ENCODE data around the gene PDCL2.
"Not testable (repeated sequence)": the region's sequence is repeated elsewhere in the genome, so short reads cannot be mapped to it uniquely, and the experiment has no call there.

Gene PDCL2, protein sequence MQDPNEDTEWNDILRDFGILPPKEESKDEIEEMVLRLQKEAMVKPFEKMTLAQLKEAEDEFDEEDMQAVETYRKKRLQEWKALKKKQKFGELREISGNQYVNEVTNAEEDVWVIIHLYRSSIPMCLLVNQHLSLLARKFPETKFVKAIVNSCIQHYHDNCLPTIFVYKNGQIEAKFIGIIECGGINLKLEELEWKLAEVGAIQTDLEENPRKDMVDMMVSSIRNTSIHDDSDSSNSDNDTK

DNA sequence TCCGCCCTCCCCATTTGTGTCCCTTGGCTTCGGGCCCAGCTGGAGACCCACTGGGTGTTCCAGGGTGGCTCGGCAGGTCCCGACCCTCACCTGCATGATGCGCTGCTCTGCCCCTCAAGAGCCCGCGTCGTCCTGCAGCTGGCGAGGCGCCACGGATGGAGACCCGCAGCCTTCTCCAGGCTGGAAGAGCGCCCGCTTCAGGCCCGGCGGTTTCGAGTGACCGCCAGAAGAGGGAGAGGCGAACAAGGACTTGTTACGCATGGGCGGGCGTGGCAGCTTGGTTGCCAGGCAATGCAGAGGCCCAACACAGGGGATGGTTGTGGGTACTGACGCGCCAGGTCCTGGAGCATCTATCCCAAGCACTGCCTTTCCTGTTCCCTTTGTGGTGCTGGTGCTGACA, at the start of gene PDCL2:
Gene PDCL2 (minus strand): TSS at position 232 of the 400 bp plus-strand sequence. CDS start 136 bp downstream, at position 96.
- no peak for DNase-seq

DNA sequence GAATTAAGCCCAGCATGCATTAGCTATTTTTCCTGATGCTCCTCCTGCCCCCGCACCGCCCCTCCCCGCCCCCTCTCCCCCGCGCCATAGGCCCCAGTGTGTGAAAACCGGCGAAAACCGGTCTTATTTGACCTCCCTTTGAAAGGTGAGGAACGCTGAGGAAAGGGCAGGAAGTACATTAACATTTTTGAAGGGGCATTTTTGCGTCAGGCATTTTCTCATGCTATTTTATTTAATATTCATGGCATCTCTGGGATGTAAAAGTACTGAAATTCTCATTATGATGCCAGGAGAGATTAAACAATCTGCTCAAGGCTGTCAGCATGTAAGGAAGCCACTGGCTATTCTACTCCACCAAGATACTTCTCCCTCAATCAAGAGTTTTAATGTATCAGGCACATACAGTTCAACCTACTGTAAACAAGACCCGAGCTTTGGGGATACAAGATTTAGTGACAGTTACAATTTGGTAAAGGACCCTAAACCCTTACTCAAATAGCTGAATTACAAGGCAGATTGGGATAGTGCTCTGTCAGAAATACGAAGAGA, 45.3 kb upstream of the PDCL2 start:
- DNase-seq = no peak

DNA sequence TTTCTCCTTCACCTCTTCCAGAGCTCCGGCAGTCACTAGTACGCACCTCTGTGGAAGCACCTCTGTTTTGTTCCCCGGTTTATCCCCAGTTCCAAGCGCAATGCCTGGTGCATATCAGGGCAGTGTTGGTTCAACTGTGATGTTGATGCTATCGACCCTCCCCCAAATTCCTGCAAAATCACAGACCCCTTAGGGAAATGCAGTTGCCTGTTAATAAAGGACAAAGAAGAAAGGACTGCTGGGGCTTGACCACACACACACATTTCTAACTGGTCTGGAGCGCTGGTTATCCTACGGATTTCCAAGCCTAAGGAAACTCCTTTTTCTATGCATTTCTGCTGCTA, 44.6 kb upstream of the PDCL2 start:
- no peak for DNase-seq

DNA sequence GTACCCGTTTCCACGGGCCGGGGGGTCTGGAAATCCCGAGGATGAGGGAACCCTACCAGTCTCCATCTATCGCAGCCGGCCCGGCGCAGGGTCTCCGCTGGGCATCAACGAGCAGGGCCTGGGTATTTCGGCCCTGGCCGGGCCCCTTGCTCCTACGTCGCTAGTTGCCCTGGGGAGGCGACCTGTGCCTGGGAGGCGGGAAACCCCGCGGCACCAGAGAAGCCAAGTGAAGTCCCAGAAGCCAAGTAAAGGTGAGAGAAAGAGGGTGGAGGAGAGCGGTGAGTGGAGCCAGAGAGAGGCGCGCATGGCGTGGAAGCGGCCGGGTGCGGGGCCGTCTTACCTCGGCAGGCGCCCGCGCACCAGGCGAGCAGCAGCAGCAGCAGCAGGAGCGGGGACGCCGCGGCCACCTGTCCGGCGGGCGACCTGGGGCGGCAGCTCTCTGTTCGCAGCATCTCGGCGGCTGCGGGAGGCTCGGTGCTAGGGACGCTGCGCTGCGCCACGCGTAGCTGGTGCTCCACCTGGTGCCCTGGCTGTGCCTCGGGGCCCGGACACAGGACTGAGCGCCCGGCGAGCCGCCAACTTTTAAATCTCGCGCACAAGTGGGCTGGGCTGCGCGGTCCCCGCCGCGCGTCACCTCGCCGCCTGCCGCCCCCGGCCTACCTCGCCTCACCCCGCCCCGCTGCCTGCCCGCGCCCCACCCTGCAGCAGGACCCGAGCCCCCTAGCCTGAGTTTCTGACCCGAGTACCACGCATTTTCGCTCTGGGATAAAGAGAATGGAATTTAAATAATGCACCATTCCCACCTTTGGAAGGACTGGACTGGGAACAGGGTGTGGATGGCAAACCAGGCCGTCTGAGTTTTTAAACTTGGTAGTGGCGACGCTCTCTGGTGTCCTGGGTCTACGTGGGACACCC, 44.0 kb upstream of the PDCL2 start, which contains the start of gene NMU:
Gene NMU (minus strand): TSS at position 558 of the 915 bp plus-strand sequence. CDS start 106 bp downstream, at position 452.
- DNase-seq = no peak

DNA sequence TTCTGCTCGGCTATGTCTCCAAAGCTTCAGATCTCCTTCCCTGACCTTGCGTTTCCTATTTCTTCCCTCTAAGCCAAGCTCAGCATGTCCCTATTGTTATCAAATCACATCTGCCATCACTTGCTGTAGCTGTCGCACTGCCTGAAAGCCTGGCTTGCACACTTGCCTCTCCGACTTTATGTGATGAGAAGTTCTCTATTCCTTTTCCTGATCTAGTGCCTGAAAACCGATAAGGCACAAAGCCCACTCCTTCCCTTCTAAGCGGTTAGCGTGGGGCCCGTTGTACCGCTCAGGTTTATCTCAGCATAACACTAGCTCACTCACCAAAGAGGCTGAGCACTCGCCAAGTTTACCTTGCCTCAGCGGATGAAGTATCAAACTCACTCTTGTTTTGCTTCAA, 43.2 kb upstream of the PDCL2 start:
- no peak for DNase-seq

DNA sequence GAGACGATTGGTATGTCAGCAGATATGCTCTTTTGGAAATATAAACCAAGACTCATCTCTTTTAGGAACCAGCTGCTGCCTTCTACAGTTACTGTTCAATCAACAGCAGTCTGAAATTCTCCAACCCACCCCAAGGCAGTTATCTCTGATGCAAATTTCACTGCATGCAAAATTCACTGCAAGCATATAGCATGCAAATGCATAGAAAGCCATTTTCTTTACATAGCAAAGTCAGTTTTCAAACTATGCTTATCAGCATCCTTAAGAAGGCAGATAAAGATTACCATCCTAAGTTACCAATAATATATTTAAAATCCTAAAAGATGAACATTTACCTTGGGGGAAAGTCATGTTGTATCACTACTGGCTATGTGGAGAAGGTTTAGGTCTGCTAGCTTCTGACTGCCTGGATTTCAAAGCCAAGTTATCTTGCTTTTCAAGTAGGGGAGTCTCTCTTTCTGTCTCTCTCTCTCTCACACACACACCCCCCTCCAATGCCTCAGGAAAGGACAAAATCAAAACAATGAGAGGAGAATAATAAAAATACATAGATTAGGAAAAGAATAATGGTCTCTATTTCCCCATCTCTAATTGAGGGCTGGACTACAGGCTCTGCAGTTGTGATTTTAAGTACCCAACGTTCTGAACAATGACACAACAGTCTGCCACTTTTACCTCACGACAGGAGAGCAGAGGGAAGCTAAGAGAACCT, 42.5 kb upstream of the PDCL2 start:
- DNase-seq = no peak

DNA sequence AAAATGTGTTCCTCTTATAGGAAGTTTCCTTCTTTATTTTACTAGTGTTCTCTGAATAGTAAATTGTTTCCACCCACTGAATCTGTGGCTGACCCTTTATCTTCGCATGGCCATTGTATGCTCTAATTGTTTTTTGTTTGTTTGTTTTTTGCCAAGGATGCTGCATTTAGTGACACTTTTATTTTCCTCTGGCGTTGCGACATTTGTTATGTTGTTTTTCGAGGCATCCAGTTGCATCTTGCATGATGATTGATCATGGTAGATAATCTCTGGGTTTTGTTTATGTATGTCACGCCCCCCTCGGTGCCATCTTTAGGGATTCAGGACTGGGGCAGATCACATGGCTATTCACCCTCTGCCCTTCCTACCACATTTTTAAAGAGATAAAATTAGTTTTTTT, 41.9 kb upstream of the PDCL2 start:
- no peak for DNase-seq

DNA sequence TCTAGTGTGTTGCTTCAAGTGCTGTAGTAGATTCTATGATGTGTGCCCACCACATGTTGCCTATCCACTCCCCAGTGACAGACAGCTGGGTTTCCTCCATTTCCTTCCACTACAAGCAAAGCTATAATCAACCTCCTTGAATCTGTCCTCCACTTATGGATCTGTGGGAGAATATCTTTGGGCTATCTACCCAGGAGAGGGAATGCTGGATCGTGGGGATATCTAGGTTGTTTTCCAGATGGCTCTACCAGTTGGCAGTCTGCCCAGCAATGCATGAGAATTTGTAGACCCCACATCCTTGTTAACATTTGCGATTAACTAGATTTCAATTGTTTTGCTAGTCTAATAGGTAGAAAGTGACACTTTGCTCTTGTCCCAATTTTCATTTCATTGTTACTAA, 33.8 kb upstream of the PDCL2 start:
- no peak for DNase-seq

DNA sequence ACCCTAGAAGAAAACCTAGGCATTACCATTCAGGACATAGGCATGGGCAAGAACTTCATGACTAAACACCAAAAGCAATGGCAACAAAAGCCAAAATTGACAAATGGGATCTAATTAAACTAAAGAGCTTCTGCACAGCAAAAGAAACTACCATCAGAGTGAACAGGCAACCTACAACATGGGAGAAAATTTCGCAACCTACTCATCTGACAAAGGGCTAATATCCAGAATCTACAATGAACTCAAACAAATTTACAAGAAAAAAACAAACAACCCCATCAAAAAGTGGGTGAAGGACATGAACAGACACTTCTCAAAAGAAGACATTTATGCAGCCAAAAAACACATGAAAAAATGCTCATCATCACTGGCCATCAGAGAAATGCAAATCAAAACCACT, 32.0 kb upstream of the PDCL2 start:
- DNase-seq = not testable (repeated sequence)

DNA sequence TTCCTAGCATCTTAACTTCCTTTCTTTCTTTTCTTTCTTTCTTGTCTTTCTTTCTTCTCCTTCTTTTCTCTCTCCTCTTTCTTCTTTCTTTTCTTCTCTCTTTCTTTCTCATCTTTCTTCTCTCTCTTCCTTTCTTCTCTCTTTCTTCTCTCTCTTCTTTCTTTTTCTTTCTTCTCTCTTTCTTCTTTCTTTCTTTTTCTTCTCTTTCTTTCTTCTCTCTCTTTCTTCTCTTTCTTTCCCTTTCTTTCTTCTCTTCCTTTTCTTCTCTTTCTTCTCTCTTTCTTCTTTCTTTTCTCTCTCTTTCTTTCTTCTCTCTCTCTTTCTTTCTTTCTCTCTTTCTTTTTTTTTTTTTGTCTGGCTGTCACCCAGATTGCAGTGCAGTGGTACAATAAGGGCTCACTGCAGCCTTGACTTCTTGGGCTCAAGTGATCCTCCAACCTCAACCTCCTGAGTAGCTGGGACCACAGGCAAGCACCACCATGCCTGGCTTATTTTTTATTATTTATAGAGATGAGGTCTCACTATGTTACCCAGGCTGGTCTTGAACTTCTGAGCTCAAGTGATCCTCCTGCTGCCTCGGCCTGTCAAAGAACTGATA, 26.6 kb upstream of the PDCL2 start:
- no peak for DNase-seq

DNA sequence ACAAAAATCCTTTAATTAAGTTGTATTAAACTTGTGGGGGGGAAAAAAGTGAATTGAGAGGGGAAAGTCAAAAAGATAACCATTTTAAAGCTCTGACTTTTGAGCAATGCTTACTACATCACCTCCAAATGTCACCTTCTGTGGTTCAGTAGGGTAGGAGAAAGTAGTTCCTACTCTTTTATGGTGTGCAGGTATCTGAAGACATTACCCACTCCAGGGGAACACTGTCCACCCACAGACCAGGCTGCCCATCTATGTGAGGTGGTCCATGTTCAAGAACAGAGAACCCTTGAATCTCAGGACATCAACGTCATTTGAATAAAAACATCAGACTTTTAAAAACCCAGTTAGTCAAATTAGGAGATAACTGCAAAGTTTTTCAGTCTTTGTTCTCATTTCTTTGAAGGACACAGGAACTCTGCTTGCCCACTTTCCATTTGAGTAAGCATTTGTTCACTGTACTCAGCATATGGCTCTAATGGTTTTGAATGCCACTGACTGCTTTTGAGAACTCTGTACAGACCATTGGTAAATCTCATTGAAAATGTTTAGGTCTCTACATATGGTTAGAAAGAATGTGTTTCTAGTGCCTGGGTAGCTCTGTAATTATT, 25.6 kb upstream of the PDCL2 start:
- DNase-seq = no peak

DNA sequence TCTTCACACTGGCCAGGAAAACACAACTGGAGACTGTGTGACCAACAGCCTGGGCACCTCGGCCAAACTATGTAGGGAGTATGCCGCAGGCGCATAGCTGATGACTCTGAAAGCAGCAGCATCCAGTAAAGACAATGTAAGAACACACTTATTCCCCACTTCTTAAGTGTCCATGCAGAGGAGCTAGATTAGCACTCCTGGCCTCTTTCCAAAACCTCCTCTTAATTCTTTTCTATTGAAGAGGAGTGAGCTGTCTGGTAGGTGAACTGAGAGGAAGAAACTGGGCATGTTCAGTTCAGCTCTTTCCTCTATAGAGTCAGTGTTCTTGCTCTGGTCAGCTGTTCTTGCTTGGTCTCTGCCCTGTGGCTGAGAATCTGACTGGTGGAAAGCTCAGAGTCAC, 23.0 kb upstream of the PDCL2 start:
- no peak for DNase-seq

DNA sequence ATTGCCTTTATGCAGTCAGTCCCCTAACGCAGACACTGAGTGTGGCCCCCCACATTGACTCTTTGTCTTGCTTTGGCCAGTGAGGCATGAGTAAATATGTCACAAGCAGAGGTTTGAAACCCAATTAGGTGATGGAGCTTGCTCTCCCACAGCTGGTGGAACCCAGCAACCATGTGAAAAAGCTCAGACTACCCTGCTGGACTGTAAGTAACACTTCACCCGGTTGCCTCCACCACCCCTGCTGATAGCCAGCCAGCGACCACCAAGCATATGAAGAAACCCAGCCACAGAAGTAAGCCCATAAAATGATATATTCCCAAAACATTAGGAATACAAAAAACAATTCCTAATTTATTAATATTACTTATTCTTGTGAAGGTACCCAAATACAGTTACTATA, 21.6 kb upstream of the PDCL2 start:
- no peak for DNase-seq

DNA sequence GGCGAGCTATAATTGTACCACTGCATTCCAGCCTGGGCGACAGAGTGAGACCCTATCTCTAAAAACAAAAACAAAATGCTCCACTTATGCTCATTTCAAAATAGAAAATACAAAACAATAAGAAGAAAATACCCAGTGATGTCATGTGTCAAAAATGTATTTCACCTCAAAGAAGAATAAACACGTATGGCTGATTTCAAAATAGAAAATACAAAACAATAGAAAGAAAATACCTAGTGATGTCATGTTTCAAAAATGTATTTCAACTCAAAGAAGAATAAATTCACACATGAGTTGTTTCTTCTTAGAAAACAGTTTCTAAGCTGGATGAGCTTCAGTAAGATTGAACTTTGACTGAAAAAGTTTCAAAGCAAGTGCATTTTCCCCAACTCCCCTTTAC, 20.3 kb upstream of the PDCL2 start:
- no peak for DNase-seq

DNA sequence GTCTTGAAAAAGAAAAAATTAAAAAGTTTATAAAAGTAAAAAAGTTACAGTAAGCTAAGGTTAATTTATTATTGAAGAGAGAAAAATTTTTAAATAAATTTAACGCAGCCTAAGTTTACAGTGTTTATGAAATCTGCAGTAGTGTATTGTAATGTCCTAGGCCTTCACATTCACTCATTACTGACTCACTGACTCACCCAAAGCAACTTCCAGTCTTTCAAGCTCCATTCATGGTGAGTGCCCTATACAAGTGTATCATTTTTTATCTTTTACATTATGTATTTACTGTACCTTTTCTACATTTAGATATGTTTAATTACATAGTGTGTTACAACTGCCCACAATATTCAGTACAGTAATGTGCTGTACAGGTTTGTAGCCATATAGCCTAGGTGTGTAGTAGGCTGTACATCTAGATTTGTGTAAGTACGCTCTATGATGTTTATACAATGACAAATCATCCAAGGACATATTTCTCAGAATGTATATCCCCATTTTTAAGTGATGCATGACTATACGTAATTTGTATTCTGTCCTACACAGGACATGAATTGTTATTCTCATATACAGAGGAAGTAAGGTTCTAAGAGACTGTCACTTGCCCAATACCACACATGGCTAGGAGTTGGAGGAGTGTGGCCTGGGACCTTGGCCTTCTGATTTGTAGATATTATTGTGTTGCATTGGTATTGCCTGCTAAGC, 19.5 kb upstream of the PDCL2 start:
- DNase-seq = no peak

DNA sequence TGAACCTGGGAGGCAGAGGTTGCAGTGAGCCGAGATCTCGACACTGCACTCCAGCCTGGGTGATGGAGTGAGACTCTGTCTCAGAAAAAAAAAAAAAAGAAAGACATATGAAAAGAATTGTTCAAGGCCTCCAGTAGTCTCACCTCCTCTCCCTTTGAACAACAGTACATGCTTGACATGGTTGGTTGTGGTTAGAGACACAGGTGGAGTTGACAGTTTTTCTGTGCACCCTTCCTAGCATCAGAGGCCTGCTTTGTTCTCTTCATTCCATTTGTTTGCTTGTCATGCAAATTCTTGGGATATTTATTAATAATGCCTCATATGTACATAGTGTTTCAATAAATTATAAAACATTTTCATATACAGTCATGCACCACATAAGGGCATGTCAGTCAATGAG, 18.3 kb upstream of the PDCL2 start:
- DNase-seq = no peak

DNA sequence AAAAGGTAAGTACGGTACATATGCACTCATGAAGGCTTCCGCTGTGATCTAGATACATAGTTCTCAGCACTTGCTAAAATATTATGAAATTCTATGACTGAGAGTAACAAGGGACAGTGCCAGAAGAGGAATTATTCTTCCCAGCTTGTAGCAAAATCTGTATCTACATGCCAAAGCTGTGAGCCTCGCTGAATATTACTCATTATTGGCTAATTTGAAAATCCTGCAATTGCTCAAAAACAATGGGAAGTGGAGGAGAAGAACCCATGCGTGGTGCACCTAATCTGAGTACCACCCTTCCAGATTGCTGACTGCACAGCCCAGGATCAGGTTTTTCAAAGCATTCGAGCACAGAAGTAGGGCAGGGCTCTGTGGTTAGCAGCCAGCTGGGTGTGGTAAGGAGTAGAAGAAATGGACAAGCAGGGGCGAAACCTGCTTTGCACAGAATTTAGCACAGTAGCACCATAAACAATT, 17.4 kb upstream of the PDCL2 start:
- DNase-seq = no peak

DNA sequence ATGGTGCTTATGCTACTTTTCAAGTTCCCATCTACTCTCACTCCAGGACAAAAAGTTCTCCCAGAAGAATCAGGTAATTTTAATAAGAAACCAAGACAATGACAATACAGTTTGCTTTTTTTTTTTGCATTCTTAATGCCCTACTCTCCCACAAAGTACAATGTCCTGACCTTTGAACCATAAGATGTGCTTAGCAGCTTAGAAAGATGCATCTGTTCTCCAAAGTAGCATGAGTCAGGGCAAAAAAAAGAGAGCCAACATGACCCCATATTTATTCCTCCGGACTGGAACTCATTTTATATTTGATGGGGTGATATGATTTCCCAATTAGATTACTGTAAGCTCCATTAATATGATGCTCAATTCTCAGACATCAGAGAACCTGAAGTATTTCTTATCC, 16.5 kb upstream of the PDCL2 start:
- no peak for DNase-seq

DNA sequence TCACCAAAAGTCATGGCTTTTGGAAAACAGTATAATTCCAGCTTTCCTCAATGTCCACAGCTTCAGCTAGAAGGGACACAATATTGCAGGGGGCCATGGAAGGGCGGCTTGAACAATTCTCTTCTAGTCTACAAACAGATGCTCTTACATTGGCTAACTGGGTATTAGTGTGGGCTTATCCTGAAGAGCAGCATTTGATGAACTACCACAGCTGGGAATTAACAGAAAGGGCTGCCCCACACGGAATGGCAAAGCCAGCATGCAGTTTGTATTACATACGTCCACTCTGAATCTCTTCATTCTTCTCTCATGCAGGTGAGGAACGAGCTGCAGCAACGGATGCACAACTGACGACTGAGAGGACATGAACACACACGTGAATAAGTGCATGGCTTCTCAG, 13.0 kb upstream of the PDCL2 start:
- DNase-seq = no peak

DNA sequence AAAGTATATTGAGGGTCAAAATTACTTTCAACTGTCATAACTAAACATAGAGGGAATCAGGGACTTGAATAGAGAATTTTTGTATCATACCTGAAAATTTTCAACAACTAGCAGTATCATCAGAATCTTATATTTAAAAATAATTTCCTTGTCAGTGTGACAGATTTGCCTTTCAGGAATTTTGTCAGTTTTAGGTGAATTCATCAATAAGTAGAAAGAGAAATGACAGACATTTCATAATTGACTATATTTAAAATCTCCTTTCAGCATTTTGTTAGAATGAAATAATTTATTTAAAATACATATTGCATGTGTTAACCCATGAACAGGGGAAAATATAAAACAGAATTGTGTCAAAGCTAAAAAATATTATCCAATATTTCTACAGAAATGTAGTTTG, 8.6 kb upstream of the PDCL2 start:
- DNase-seq = no peak

DNA sequence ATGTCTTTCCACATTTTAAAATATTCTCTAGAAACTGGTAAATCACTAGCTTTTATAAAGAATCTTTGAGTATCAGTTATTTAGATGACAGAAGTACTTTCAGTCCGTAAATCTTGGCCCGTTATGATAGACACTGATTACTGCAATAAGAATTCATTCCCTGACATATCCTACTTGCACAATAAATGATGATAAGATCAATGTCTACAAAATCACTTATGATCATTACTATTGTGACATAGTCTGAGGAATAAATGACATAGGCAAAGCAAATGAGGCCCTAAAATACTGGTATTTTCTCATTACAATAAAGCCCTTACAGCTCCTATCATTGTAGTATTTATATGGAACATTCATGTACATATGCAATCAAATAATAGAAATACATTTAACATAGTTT, 6.6 kb upstream of the PDCL2 start:
- no peak for DNase-seq

DNA sequence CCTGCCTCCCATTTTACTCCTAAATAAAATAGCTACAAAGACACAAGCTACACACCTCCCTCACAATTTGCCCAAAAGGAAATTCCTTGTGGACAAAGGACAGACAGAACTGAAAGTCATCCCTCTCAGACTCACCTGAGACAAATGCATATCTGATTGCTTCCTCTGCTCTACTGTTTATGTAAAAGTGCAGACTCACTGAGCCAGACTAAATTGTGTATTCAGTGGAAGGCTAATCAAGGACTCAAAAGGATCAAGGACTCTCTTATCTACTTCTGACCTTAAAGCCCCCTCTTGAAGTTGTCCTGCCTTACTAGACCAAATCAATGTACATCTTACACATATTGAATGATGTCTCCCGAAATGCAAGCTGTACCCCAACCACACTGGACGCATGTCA, 3.9 kb downstream of the PDCL2 start:
- no peak for DNase-seq

All from inflammatory macrophage treated with lipopolysaccharide for 1 hour (primary cell).